Measurements from ENCODE around the gene DGKB.

Gene DGKB

DNA sequence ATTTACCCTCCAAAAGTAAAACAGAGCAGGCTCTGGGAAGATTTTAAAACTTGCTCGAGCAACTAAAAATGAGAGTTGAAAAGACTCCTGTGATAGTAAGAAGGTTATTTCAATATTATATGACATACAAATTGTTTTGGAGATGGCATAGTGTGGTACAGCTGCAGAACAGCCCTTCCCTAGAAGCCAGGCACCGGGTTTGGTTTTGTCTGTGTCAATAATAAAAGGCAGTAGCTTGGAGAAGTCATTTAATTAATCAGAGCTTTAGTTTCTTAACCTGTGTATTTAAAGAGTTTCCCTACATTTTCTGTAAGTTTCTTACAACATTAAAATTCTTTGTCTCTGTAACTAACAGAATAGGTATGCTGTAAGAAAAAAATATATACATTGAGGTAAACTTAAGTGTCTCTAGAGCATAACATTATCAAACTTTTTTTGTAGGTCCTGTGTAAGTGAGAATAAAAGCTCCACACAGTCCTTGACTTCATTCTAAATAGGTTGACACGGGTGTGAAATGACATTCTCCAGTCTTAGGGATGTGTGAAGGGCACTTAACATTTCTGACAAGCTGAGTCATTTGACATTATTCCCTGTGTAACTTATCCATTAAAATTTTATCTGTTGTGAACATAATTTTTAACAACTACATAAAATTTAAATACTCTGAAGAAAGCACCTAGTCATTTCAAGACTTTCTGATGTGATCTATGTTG lies 488.1 kb downstream of the DGKB start:
- H3K9me3 Mint-ChIP-seq = no peaks in the 10 kb centered on the region
- H3K27ac Mint-ChIP-seq = no peak overlapping the region
- H3K27me3 Mint-ChIP-seq = no peaks in the 10 kb centered on the region
- no peak overlapping the region for H3K4me3 Mint-ChIP-seq
- no peak for DNase-seq
- no peaks in the 10 kb centered on the region for H3K36me3 Mint-ChIP-seq (ENCODE audit: low read depth)
- no peaks in the 10 kb centered on the region for H3K4me1 Mint-ChIP-seq (ENCODE audit: low read depth)

DNA sequence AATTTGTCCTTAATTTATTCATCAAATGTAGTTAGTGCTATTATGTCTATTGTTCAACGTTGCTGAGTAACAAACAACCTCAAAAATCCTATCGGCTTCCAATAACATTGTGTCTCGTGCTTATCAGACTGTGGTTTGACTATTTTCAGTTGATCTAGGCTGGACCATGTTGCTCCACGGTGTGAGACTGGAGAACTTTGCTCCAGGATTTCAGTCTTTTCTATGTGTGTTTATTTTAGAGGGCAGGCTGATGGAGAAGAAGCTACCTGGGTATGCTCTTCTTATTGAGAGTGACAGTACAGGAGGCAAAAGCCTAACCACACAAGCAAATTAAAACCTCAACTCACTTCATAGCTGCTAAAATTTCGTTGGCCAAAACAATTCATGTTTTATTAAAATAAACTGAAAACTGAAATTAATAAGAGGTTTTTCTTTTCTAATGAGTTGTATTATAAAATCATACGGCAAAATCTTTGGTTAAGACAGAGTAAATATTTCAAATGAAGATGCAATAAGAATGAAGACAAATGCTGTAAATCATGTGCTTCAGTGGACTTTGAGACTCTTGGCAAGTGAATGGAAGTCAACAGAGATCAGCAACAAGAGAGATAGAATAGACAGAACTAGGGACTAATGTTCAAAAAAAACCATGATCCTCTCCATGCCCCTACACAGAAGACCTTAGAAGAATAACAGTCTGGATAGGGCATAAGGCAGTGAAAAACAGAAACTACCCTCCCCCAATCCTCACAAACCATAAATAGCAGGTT lies 495.1 kb downstream of the DGKB start:
- Mint-ChIP-seq H3K27ac (no peak overlapping the region), H3K4me3 (no peak overlapping the region), H3K9me3 (no peaks in the 10 kb centered on the region), H3K4me1 (ENCODE audit: low read depth) (peaks cover 4% of the 10 kb centered on the region), H3K27me3 (no peaks in the 10 kb centered on the region), H3K36me3 (ENCODE audit: low read depth) (no peaks in the 10 kb centered on the region)
- no peak for DNase-seq

DNA sequence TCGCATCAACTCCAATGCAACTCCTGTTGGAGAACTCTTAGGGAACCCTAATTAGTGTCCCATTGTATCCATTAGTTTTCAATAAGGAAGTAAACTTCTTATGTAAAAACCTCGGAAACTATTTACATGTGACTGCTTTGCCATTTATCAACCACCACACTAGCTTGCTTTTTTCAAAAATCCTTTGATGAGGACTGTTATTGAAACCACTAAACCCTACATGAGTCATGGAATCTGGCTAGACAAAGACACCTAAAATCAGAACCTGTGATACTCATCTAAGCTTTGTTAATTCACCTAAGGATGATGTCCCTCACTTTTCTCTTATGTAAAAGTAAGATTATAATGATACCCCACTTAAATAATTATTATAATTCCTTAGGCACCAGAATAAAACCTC lies 499.0 kb downstream of the DGKB start:
- H3K4me3 Mint-ChIP-seq = no peak overlapping the region
- peaks cover 4% of the 10 kb centered on the region for H3K4me1 Mint-ChIP-seq (ENCODE audit: low read depth)
- H3K36me3 Mint-ChIP-seq (ENCODE audit: low read depth) = no peaks in the 10 kb centered on the region
- no peak overlapping the region for H3K27ac Mint-ChIP-seq
- no peaks in the 10 kb centered on the region for H3K27me3 Mint-ChIP-seq
- no peaks in the 10 kb centered on the region for H3K9me3 Mint-ChIP-seq
- DNase-seq = no peak

DNA sequence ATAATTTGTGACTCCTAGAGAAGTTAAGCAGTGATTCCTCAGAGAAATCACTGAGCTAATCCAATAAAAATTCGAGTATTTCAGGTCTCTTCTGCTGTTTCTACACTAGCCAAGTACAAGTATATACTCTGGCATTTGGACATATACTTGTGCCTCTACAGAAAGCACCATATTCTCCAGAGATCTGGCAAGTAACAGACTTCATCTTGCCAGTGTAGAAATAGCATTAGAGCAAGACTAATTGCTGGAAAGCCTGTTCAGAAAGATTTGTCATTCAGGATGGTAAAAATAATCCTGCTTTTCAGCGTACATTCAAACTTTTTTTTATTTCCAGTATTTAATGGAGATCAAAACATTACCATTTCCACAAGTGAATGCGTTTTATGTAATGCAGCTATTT lies 502.3 kb downstream of the DGKB start:
- DNase-seq = no peak
- Mint-ChIP-seq H3K9me3 (no peaks in the 10 kb centered on the region), H3K27ac (no peak overlapping the region), H3K27me3 (no peaks in the 10 kb centered on the region), H3K4me3 (no peak overlapping the region), H3K4me1 (ENCODE audit: low read depth) (peaks cover 4% of the 10 kb centered on the region), H3K36me3 (ENCODE audit: low read depth) (no peaks in the 10 kb centered on the region)

GRCh38 chr7:14398526-14398925 lies 504.0 kb downstream of the DGKB start:
- no peaks in the 10 kb centered on the region for H3K27me3 Mint-ChIP-seq
- no peaks in the 10 kb centered on the region for H3K36me3 Mint-ChIP-seq (ENCODE audit: low read depth)
- H3K4me1 Mint-ChIP-seq (ENCODE audit: low read depth) = peaks cover 4% of the 10 kb centered on the region
- no peak overlapping the region for H3K27ac Mint-ChIP-seq
- H3K9me3 Mint-ChIP-seq = peaks cover 2% of the 10 kb centered on the region
- DNase-seq = no peak
- H3K4me3 Mint-ChIP-seq = no peak overlapping the region

DNA sequence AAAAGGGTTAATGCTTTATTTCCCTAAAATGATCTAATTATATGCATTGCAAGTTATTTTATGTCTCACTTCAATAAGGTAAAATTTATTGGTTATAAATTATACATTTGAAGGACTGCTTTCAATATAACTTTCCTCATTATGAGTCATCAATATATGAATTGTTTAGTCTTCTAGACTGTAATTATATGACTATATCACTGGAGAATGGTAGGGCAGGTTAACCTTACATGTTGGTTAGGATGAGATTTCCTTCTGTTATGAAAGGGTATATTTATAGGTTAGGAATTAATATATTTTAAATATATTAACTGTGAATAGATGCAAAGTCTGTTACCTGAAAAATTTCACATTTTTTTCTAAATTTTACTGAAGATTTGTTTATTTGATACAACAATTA lies 506.7 kb downstream of the DGKB start:
- no peaks in the 10 kb centered on the region for H3K36me3 Mint-ChIP-seq (ENCODE audit: low read depth)
- H3K4me1 Mint-ChIP-seq (ENCODE audit: low read depth) = no peaks in the 10 kb centered on the region
- no peak overlapping the region for H3K27ac Mint-ChIP-seq
- no peak overlapping the region for H3K4me3 Mint-ChIP-seq
- H3K9me3 Mint-ChIP-seq = peaks cover 3% of the 10 kb centered on the region
- no peak for DNase-seq
- H3K27me3 Mint-ChIP-seq = no peaks in the 10 kb centered on the region

DNA sequence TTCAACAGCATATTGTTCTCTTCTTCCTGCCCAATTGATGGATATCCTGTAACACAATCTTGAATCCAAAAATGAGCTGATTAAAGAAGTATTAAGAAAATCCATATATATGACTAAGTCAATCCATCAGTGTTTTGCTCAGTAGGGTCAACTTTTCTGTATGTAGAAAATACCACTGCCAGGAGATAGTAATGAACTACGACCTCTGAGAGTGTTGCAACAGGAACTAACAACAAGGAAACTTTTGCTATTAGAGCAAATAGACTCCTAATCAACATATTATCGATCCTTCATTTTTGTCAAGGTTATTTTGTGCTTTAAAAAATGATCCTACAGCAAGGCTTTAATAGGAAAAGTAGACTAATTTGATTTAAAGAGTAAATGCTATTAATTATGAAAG lies 507.8 kb downstream of the DGKB start:
- Mint-ChIP-seq H3K27ac (no peak overlapping the region), H3K36me3 (ENCODE audit: low read depth) (no peaks in the 10 kb centered on the region), H3K4me3 (no peak overlapping the region), H3K4me1 (ENCODE audit: low read depth) (no peaks in the 10 kb centered on the region), H3K9me3 (peaks cover 3% of the 10 kb centered on the region), H3K27me3 (no peaks in the 10 kb centered on the region)
- DNase-seq = no peak

- H3K36me3 Mint-ChIP-seq (ENCODE audit: low read depth) = no peaks in the 10 kb centered on the region
- H3K9me3 Mint-ChIP-seq = peaks cover 3% of the 10 kb centered on the region
- H3K27ac Mint-ChIP-seq = no peak overlapping the region
- no peak for DNase-seq
- no peaks in the 10 kb centered on the region for H3K27me3 Mint-ChIP-seq
- no peak overlapping the region for H3K4me3 Mint-ChIP-seq
- no peaks in the 10 kb centered on the region for H3K4me1 Mint-ChIP-seq (ENCODE audit: low read depth)
These were observed 513.0 kb downstream of the DGKB start for GRCh38 chr7:14389595-14389994.

DNA sequence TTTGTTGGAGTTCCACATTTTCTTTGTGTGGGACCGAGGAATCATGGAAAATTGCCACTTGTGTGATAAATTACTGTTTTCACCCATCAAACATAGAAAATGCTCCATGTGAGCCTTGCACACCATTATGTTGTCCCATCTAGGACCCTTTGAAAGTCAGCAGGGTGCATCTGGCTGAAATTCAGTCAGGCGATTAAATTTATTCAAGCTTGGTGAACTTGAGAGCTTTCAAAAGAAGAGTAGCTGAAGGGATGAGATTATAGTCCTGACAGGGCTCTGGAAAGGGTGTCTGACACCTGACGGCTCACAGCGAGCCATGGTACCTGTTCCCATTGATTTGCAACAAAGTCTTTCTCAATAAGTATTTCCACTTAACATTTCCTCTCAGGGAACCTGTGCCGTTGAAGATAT lies 513.4 kb downstream of the DGKB start:
- H3K27me3 Mint-ChIP-seq = no peaks in the 10 kb centered on the region
- H3K27ac Mint-ChIP-seq = no peak overlapping the region
- no peaks in the 10 kb centered on the region for H3K36me3 Mint-ChIP-seq (ENCODE audit: low read depth)
- no peaks in the 10 kb centered on the region for H3K4me1 Mint-ChIP-seq (ENCODE audit: low read depth)
- peaks cover 3% of the 10 kb centered on the region for H3K9me3 Mint-ChIP-seq
- H3K4me3 Mint-ChIP-seq = no peak overlapping the region
- DNase-seq = no peak

GRCh38 chr7:14385074-14385473 lies 517.5 kb downstream of the DGKB start:
- no peak overlapping the region for H3K4me3 Mint-ChIP-seq
- H3K9me3 Mint-ChIP-seq = no peaks in the 10 kb centered on the region
- H3K27ac Mint-ChIP-seq = no peak overlapping the region
- DNase-seq = no peak
- no peaks in the 10 kb centered on the region for H3K4me1 Mint-ChIP-seq (ENCODE audit: low read depth)
- no peaks in the 10 kb centered on the region for H3K27me3 Mint-ChIP-seq
- no peaks in the 10 kb centered on the region for H3K36me3 Mint-ChIP-seq (ENCODE audit: low read depth)

- no peak overlapping the region for H3K27ac Mint-ChIP-seq
- no peaks in the 10 kb centered on the region for H3K27me3 Mint-ChIP-seq
- H3K4me3 Mint-ChIP-seq = no peak overlapping the region
- no peak for DNase-seq
- H3K36me3 Mint-ChIP-seq (ENCODE audit: low read depth) = no peaks in the 10 kb centered on the region
- H3K4me1 Mint-ChIP-seq (ENCODE audit: low read depth) = no peaks in the 10 kb centered on the region
- no peaks in the 10 kb centered on the region for H3K9me3 Mint-ChIP-seq
These were observed 520.6 kb downstream of the DGKB start for GRCh38 chr7:14381936-14382335.

GRCh38 chr7:14381306-14381705 lies 521.2 kb downstream of the DGKB start:
- no peak for DNase-seq
- Mint-ChIP-seq H3K9me3 (no peaks in the 10 kb centered on the region), H3K27ac (no peak overlapping the region), H3K4me1 (ENCODE audit: low read depth) (no peaks in the 10 kb centered on the region), H3K27me3 (no peaks in the 10 kb centered on the region), H3K4me3 (no peak overlapping the region), H3K36me3 (ENCODE audit: low read depth) (no peaks in the 10 kb centered on the region)

GRCh38 chr7:14380881-14381280 lies 521.7 kb downstream of the DGKB start:
- DNase-seq = no peak
- Mint-ChIP-seq H3K36me3 (ENCODE audit: low read depth) (no peaks in the 10 kb centered on the region), H3K9me3 (no peaks in the 10 kb centered on the region), H3K4me3 (no peak overlapping the region), H3K27ac (no peak overlapping the region), H3K27me3 (no peaks in the 10 kb centered on the region), H3K4me1 (ENCODE audit: low read depth) (no peaks in the 10 kb centered on the region)

GRCh38 chr7:14377646-14378266 lies 524.8 kb downstream of the DGKB start:
- H3K9me3 Mint-ChIP-seq = no peaks in the 10 kb centered on the region
- H3K36me3 Mint-ChIP-seq (ENCODE audit: low read depth) = no peaks in the 10 kb centered on the region
- no peak for DNase-seq

DNA sequence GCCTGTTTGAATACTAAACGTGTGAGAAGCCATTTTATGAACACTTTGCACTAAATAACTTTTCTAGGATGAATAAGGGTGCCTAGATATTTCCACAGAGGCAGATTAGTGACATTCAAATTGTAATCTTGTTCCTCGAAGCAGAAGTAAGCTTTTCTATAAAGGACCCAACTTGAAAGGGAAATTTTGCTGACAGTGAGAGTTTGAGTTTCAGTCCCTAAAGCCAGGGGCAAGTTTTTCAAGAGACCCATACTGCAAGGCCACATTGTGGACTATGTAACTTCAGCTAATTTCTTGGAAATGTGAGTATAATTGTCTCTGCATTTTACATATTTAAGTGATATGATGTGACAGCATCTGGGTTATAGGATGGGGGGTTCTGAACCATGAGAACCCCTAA lies 525.8 kb downstream of the DGKB start:
- H3K4me1 Mint-ChIP-seq (ENCODE audit: low read depth) = peaks cover 2% of the 10 kb centered on the region
- no peak overlapping the region for H3K27ac Mint-ChIP-seq
- H3K36me3 Mint-ChIP-seq (ENCODE audit: low read depth) = no peaks in the 10 kb centered on the region
- no peak for DNase-seq
- H3K9me3 Mint-ChIP-seq = no peaks in the 10 kb centered on the region
- H3K27me3 Mint-ChIP-seq = no peaks in the 10 kb centered on the region
- no peak overlapping the region for H3K4me3 Mint-ChIP-seq

More at GRCh38 chr7:14377646-14378266, 524.8 kb downstream of the DGKB start:
- Mint-ChIP-seq H3K4me3 (no peak overlapping the region), H3K27ac (no peak overlapping the region), H3K27me3 (no peaks in the 10 kb centered on the region), H3K4me1 (ENCODE audit: low read depth) (peaks cover 2% of the 10 kb centered on the region)
